ENCODE measurements around the gene NRP1. TPM values are rescaled to one million over a fixed set of nuclear protein-coding genes. Genes with fewer than 3 reads are reported as not detected.

Gene NRP1
- polyA plus RNA-seq, 3 donors = 1.1 to 1.7 (median 1.3) TPM

- H2AFZ ChIP-seq (ENCODE audit: insufficient read depth, low read depth, low read length, poor library complexity, severe bottlenecking) = no peak overlapping the region
- intact Hi-C loops (cut with micrococcal nuclease) = no loop called here
- H3K9ac ChIP-seq (ENCODE audit: insufficient read depth, low read length, poor library complexity, severe bottlenecking) = no peak overlapping the region
- no peaks in the 10 kb centered on the region for H4K20me1 ChIP-seq (ENCODE audit: insufficient read depth, low read length)
- no peaks in the 10 kb centered on the region for H3K36me3 ChIP-seq (replicated peaks in 1 of 2; ENCODE audit: control insufficient read depth in 1 of 2, insufficient read depth in 2 of 2, low read length in 2 of 2)
- no peaks in the 10 kb centered on the region for H3K79me2 ChIP-seq (ENCODE audit: insufficient read depth, low read length)
- H3K4me1 ChIP-seq (ENCODE audit: control insufficient read depth in 1 of 2, insufficient read depth in 2 of 2, low read length in 2 of 2) = no peaks in the 10 kb centered on the region
- Mint-ChIP-seq H3K4me3 (no peak overlapping the region), H3K36me3 (no peaks in the 10 kb centered on the region), H3K9me3 (no peaks in the 10 kb centered on the region), H3K27me3 (ENCODE audit: low read depth in 3 of 3) (peaks cover 0 to 11% (median 2%) of the 10 kb centered on the region in 3 donors), H3K27ac (no peak overlapping the region), H3K4me1 (no peaks in the 10 kb centered on the region)
- TF ChIP-seq CTCF (IDR thresholded peaks at IDR 0.05) = no peak
- no peak for DNase-seq
- H3K27ac ChIP-seq (ENCODE audit: low read depth in 1 of 2, low read length in 2 of 2) = no peak overlapping the region
- no peak overlapping the region for H3K4me2 ChIP-seq (replicated peaks; ENCODE audit: extremely low read depth, low read length, poor library complexity, severe bottlenecking)
- H3K9me3 ChIP-seq (replicated peaks in 1 of 2; ENCODE audit: control insufficient read depth in 1 of 2, insufficient read depth in 1 of 2, low read length in 2 of 2) = no peaks in the 10 kb centered on the region
- 100% methylated on average over 1 of the region's 3 CpGs for WGBS (ENCODE audit: insufficient coverage)
- H3K27me3 ChIP-seq (ENCODE audit: control insufficient read depth in 2 of 2, insufficient read depth in 2 of 2, low read length in 2 of 2) = peaks cover 0 to 2% of the 10 kb centered on the region in 2 donors
- H3K4me3 ChIP-seq (replicated peaks in 1 of 3; ENCODE audit: low read depth in 2 of 3, low read length in 3 of 3) = no peak overlapping the region
Measured at GRCh38 chr10:33288127-33288526, 46.3 kb downstream of the NRP1 start.

GRCh38 chr10:33287112-33287511 lies 47.4 kb downstream of the NRP1 start:
- WGBS (ENCODE audit: insufficient coverage) = no CpG with 5 or more reads among the region's 2 CpGs
- H3K36me3 Mint-ChIP-seq = no peaks in the 10 kb centered on the region

More at GRCh38 chr10:33287112-33287511, 47.4 kb downstream of the NRP1 start:
- no peaks in the 10 kb centered on the region for H4K20me1 ChIP-seq (ENCODE audit: insufficient read depth, low read length)
- H3K4me3 ChIP-seq (replicated peaks in 1 of 3; ENCODE audit: low read depth in 2 of 3, low read length in 3 of 3) = no peak overlapping the region
- no peak overlapping the region for H2AFZ ChIP-seq (ENCODE audit: insufficient read depth, low read depth, low read length, poor library complexity, severe bottlenecking)
- TF ChIP-seq CTCF (IDR thresholded peaks at IDR 0.05) = no peak
- Mint-ChIP-seq H3K9me3 (no peaks in the 10 kb centered on the region), H3K4me1 (no peaks in the 10 kb centered on the region), H3K27ac (no peak overlapping the region), H3K4me3 (no peak overlapping the region), H3K27me3 (ENCODE audit: low read depth in 3 of 3) (peaks cover 0 to 17% (median 7%) of the 10 kb centered on the region in 3 donors)
- H3K9ac ChIP-seq (ENCODE audit: insufficient read depth, low read length, poor library complexity, severe bottlenecking) = no peak overlapping the region
- intact Hi-C loops (cut with micrococcal nuclease) = no loop called here
- H3K9me3 ChIP-seq (replicated peaks in 1 of 2; ENCODE audit: control insufficient read depth in 1 of 2, insufficient read depth in 1 of 2, low read length in 2 of 2) = no peaks in the 10 kb centered on the region
- H3K79me2 ChIP-seq (ENCODE audit: insufficient read depth, low read length) = no peaks in the 10 kb centered on the region
- no peak overlapping the region for H3K27ac ChIP-seq (ENCODE audit: low read depth in 1 of 2, low read length in 2 of 2)
- no peak for DNase-seq
- peaks cover 0 to 2% of the 10 kb centered on the region in 2 donors for H3K27me3 ChIP-seq (ENCODE audit: control insufficient read depth in 2 of 2, insufficient read depth in 2 of 2, low read length in 2 of 2)
- H3K36me3 ChIP-seq (replicated peaks in 1 of 2; ENCODE audit: control insufficient read depth in 1 of 2, insufficient read depth in 2 of 2, low read length in 2 of 2) = no peaks in the 10 kb centered on the region
- H3K4me2 ChIP-seq (replicated peaks; ENCODE audit: extremely low read depth, low read length, poor library complexity, severe bottlenecking) = no peak overlapping the region
- H3K4me1 ChIP-seq (ENCODE audit: control insufficient read depth in 1 of 2, insufficient read depth in 2 of 2, low read length in 2 of 2) = no peaks in the 10 kb centered on the region
